Measurements from ENCODE around the gene PLA2G2D. TPM values are rescaled to one million over a fixed set of nuclear protein-coding genes. Genes with fewer than 3 reads are reported as not detected.
A peak's percentile ranks its signal among the peaks of the same experiment; 100 is the strongest.

The PLA2G2D gene
- total and polyA plus RNA-seq, 2 experiments from 2014 or later = not detected

DNA sequence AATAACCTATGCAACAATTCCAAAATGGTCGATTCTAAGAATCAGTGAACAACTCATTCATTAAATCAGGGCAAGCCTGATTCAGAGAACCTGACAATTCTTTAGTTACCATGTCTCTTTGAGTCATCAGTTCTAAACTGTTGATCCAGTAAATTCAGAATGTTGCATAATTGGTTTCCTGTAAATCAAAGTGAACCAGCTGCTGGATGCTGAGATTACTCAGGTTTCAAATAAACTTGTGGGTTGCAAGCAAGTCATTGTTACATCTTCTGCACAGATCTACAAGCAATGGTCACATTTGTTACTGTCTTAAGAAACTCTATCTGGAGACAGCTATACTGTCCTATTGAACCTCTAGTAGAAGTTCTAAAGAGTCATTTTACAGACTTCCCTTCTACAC lies 16.5 kb downstream of the PLA2G2D start (continued):
- TF ChIP-seq JUNB (IDR thresholded peaks at IDR 0.05; ENCODE audit: unreplicated experiment) (no peak), POLR2AphosphoS5 (IDR thresholded peaks at IDR 0.05; ENCODE audit: low read depth) (no peak), NANOG (IDR thresholded peaks at IDR 0.05; ENCODE audit: borderline replicate concordance) (no peak), CREB1 (CRISPR knock-in tag; IDR thresholded peaks at IDR 0.05; ENCODE audit: low read depth) (no peak), ZNF114 (CRISPR knock-in tag; IDR thresholded peaks at IDR 0.05) (no peak)
- TF ChIP-seq, protein P1, sequence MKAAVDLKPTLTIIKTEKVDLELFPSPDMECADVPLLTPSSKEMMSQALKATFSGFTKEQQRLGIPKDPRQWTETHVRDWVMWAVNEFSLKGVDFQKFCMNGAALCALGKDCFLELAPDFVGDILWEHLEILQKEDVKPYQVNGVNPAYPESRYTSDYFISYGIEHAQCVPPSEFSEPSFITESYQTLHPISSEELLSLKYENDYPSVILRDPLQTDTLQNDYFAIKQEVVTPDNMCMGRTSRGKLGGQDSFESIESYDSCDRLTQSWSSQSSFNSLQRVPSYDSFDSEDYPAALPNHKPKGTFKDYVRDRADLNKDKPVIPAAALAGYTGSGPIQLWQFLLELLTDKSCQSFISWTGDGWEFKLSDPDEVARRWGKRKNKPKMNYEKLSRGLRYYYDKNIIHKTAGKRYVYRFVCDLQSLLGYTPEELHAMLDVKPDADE (IDR thresholded peaks at IDR 0.05) = no peak

DNA sequence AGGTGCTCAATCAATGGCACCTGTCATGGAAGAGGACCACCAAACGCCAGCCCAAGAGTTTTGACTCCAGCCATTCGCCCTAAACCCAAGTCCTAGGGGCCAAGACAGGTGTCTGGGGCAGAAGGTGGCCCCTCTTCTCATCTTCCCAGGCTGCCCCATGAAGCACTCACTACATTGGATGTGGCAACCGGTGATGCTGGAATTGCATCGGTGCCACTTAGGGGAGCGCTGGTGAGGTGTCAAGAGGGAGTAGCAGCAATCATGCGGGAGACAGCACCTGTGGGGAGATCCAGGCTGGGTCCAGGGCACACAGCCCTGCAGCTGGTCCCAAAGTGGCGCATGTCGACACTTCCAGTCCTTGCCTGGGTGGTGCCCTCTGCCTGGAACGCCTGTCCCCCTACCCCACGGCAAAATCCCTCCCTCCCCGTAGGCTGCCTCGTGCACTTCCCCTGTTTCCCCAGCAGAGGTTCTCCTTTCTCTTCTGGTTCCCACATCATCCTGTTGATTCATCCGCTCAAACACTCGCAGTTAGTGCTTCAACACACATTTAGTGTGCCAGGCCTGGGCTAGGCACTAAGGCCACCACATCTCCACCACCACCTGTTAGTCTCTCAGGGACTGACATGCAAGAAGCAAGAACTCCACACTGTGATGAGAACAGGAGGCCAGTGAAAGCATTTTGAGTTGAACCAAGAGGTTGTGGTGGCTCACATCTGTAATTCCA lies 18.5 kb downstream of the PLA2G2D start:
- H3K9me3 Mint-ChIP-seq = peaks cover 37% of the 10 kb centered on the region
- H4K20me1 ChIP-seq (replicated peaks; ENCODE audit: insufficient read depth) = no peaks in the 10 kb centered on the region
- H3K9me2 ChIP-seq (ENCODE audit: insufficient read depth) = no peaks in the 10 kb centered on the region
- no peaks in the 10 kb centered on the region; the same call in 1 of the 2 replicates for H3K36me3 ChIP-seq (ENCODE audit: insufficient read depth)
- no peak overlapping the region for H3K4me3 Mint-ChIP-seq
- H3F3A ChIP-seq (replicated peaks; ENCODE audit: low read depth) = no peaks in the 10 kb centered on the region
- H3K27me3 Mint-ChIP-seq (ENCODE audit: insufficient read depth, low read depth, poor library complexity) = peaks cover 3% of the 10 kb centered on the region
- TF ChIP-seq, protein P2, sequence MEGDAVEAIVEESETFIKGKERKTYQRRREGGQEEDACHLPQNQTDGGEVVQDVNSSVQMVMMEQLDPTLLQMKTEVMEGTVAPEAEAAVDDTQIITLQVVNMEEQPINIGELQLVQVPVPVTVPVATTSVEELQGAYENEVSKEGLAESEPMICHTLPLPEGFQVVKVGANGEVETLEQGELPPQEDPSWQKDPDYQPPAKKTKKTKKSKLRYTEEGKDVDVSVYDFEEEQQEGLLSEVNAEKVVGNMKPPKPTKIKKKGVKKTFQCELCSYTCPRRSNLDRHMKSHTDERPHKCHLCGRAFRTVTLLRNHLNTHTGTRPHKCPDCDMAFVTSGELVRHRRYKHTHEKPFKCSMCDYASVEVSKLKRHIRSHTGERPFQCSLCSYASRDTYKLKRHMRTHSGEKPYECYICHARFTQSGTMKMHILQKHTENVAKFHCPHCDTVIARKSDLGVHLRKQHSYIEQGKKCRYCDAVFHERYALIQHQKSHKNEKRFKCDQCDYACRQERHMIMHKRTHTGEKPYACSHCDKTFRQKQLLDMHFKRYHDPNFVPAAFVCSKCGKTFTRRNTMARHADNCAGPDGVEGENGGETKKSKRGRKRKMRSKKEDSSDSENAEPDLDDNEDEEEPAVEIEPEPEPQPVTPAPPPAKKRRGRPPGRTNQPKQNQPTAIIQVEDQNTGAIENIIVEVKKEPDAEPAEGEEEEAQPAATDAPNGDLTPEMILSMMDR (conservative IDR thresholded peaks at IDR 0.05; ENCODE audit: low read depth in 2 of 2) = peak; percentile 74 to 87
- TF ChIP-seq, protein P3, sequence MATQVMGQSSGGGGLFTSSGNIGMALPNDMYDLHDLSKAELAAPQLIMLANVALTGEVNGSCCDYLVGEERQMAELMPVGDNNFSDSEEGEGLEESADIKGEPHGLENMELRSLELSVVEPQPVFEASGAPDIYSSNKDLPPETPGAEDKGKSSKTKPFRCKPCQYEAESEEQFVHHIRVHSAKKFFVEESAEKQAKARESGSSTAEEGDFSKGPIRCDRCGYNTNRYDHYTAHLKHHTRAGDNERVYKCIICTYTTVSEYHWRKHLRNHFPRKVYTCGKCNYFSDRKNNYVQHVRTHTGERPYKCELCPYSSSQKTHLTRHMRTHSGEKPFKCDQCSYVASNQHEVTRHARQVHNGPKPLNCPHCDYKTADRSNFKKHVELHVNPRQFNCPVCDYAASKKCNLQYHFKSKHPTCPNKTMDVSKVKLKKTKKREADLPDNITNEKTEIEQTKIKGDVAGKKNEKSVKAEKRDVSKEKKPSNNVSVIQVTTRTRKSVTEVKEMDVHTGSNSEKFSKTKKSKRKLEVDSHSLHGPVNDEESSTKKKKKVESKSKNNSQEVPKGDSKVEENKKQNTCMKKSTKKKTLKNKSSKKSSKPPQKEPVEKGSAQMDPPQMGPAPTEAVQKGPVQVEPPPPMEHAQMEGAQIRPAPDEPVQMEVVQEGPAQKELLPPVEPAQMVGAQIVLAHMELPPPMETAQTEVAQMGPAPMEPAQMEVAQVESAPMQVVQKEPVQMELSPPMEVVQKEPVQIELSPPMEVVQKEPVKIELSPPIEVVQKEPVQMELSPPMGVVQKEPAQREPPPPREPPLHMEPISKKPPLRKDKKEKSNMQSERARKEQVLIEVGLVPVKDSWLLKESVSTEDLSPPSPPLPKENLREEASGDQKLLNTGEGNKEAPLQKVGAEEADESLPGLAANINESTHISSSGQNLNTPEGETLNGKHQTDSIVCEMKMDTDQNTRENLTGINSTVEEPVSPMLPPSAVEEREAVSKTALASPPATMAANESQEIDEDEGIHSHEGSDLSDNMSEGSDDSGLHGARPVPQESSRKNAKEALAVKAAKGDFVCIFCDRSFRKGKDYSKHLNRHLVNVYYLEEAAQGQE (IDR thresholded peaks at IDR 0.05; ENCODE audit: unreplicated experiment) = no peak
- H3K27ac Mint-ChIP-seq = no peak overlapping the region
- peak; percentile 99 for ATAC-seq
- H3K4me3 ChIP-seq = no peak overlapping the region
- H3K4me2 ChIP-seq = no peak overlapping the region
- H3K36me3 Mint-ChIP-seq (ENCODE audit: low read depth) = peaks cover 35% of the 10 kb centered on the region; the same call in 2 of the 3 replicates
- peak; percentile 86 for DNase-seq (ENCODE audit: low spot score)
- H2AFZ ChIP-seq = 0 out of 2 replicates have a peak overlapping the region, but pooled peaks have one; percentile 53
- H3K27me3 ChIP-seq (ENCODE audit: insufficient read depth) = no peaks in the 10 kb centered on the region
- 0 out of 3 replicates have a peak, but pooled peaks cover 2% of the 10 kb centered on the region for H3K4me1 Mint-ChIP-seq
- no peaks in the 10 kb centered on the region; the same call in 1 of the 2 replicates for H3K4me1 ChIP-seq (ENCODE audit: insufficient read depth)
- no peaks in the 10 kb centered on the region for H3K79me2 ChIP-seq (replicated peaks; ENCODE audit: insufficient read depth)
- H3K27ac ChIP-seq (ENCODE audit: low read depth) = no peak overlapping the region

All from GM23338 (cell line).